ENCODE measurements around the gene PLIN5.
"Not testable (repeated sequence)": the region's sequence is repeated elsewhere in the genome, so short reads cannot be mapped to it uniquely, and the experiment has no call there.

Gene PLIN5

DNA sequence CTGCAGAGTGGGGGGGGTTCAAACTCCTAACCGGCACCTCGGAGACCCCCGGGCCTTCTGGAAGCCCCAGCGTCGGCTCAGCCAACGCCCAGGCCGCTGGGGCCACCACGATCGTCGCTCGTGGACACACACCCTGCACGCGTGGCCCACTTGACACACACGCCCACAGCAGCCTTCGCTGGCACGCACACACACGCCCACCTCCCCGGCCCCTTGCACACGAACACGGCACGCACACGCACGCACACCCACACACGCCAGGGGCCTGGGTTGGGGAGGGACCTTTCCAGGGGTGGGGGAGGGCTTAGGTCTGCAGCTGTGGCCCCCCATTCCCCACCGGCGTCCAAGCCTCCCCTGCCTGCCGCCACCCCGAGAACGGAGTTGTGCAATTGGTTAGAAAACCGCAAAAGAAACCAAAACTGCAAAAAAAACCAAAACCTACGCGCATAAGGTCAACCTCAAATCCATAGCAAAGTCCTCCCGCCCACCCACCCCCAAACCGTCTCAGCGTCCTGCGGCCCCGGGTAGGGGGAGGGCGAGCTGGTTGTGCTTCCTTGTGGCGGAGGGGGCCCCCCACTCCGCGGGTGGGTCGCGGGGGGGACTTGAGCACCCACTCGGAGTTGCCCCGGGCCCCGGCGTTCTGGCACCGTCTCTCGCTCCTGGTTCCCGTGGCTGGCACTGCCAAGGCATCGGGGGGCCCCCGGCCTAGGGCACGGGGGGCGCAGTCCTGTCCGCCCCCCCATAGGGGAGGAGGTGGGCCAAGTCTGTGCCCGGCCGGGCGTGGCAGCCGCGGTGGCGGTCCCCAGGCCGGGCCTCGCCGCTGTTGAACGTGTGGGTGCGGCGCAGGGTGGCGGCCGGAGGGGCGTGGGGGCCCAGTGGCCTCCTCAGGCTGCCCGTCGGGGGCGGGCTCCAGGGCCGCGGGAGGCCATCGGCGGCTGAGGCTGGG is 8.1 kb upstream of the PLIN5 start:
- no peak for DNase-seq

DNA sequence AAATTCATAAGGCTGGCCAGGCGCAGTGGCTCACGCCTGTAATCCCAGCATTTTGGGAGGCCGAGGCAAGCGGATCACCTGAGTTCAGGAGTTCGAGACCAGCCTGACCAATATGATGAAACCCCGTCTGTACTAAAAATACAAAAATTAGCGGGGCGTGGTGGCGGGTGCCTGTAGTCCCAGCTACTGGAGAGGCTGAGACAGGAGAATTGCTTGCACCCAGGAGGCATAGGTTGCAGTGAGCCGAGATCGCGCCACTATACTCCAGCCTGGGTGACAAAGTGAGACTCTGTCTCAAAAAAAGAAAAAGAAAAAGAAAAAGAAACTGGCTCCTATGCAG is 6.8 kb upstream of the PLIN5 start:
- DNase-seq: not testable (repeated sequence)

DNA sequence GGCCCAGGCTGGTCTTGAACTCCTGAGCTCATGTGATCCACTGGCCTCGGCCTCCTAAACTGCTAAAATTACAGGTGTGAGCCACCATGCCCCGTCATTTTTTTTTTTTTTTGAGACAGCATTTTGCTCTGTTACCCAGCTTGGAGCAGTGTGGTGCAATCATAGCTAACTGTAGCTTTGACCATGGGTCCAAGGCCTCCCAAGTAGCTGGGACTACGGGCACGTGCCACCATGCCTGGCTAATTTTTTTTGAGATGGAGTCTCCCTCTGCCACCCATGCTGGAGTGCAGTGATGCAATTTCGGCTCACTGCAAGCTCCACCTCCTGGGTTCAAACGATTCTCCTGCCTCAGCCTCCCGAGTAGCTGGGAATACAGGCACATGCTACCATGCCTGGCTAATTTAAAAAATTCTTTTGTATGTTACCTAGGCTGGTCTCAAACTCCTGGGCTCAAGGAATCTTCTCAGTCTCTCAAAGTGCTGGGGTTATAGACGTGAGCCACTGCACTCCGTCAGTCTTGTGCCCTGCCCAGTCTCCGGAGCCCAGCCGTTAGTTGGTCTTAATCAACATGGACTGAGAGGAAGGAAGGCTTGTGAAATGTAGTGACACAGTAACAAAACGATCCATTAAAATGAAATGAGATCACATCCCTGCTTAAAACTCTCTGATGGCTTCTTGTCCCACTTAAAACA is 6.2 kb upstream of the PLIN5 start:
- no peak for DNase-seq

DNA sequence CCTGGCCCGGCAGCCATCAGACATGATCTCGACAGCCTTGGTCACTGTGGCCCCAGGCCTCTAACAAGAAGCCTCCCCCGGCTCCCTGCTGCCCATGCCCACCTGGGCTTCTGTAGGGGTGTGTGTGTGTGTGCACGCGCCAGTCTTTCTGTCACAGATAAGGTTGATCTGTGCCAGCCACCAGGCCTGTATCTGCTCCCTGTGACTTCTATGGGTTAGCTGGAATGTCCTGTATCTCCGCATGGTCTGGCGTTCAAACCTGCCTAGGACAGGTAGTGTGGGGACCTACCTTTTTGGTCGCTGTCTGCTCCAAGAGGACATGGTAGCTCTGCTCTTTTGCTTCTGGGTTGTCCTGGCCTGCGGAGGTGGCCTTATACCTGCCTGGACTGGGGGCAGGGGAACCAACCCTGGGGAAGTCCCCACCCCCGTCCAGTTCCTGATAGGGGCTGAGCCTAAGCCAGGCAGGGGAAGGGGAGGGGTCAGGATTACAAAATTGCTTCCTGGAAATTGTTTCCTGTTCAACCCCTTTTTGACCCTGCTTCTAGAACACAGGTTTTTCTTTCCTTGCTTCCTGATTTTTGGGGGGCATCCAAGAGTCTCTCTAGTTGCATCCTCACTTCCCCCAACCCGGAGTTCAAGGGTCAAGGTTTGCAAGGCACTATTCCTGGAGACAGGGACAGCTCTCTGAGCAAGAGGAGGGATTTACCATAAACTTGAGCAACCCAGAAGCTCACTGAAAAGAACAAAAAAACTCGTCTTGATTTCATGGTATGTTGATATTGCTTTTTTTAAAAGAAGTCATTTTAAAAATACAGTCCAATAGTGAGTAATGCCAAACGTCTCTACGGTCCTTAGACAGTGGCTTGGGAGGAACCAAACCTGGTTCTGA is 4.9 kb upstream of the PLIN5 start, which contains the start of gene LRG1:
Gene LRG1 (minus strand): TSS at position 344 of the 889 bp plus-strand sequence. CDS start 23 bp downstream, at position 321.
- no peak for DNase-seq

DNA sequence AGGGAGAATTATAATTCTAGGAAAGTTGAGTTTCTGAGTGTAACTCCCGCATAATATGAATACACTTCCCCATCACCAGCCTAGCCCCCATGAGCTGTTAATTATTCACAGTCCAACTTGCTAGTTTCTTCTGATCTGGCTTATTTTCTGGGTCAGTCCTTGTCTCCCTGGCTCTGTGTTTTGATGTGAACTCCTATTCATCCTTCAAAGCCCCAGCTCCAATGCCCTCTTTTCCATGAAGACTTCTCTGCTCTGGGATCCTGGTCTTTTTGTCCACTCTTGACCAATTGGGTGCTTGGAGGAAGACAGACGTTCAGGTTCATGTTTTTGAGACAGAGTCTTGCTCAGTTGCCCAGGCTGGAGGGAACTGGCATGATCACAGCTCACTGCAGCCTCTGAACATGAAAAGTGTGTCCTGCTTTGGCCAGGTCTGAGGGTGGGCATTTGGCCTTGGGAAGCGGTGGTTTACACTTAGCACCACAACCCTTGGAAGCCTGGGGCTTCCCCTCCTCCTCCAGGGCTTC is 4.2 kb upstream of the PLIN5 start:
- DNase-seq: no peak

- DNase-seq: no peak
These were observed 3.6 kb upstream of the PLIN5 start for GRCh38 chr19:4538601-4538954.

DNA sequence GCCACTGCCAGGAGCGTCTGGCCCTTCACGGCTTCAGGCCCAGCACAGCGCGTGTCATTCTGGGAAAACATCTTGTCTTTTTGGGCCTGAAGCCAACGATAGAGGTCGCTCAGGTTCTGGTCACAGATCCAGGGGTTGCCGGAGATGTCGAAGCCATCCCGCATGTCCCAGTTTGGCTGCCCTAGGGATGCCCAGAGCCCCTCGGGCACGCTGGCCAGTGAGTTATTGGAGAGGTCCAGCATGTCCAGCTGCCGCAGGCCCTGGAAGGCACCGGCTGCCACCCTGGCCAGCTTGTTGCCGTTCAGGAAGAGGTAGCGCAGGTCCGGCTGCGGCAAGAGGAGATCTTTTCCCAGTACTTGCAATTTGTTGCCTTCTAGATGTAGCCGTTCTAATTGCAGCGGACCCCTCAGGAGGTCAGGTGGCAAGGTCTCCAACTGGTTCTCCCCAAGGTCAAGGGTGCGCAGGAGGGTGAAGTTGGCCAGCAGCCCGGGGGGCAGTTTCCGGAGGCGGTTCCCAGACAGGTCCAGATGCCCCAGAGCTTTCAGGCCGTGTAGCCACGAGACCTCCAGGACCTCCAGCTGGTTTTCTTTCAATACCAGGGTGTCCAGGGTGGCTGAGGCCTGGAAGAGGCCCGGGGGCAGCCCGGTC is 3.1 kb upstream of the PLIN5 start:
- no peak for DNase-seq

- no peak for DNase-seq
These were observed 1.8 kb upstream of the PLIN5 start for GRCh38 chr19:4536798-4537197.

DNA sequence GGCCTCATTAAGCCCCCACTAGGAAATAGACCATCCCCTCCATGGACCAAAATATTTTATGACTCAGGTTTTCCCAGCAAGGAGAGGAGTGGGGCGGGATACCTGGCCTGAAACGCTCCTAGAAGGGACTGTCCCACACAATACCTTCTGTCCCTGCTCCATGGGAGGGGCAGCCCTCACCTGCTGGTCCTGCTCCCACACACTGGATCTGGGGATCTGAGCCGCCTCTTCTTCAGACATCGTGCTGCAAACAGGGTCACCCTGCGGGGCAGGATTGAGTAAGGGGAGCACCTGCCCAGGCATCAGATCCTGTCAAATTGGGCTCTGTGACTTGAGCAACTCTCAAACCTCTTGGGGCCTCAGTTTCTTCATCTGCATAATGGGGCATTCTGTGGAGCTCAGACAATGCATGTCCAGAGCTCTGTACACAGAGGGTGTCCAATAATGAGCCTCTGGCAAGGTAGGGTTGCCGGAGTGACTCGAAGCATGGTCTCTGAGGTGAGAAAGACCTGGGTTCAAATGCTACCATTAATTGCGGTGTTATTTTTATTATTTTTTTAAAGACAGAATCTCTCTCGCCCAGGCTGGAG is 1.1 kb downstream of the PLIN5 start:
- DNase-seq: no peak

DNA sequence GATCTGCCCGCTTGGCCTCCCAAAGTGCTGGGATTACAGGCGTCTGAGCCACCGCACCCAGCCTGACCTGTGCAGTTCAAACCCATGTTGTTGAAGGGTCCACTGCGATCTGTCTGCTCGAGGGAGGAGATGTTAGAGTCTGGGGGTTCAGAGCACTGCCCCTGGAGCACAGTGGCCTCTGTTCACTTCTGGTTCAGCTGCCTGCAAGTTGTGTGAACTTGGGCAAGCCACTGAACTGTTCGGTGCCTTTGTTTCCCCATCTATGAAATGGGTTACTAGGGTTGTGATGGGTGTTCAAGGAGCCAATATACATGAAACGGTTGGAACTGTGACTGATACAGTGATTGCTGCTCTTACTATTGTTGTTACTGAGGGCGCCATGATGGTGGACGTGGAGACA is 1.7 kb downstream of the PLIN5 start:
- DNase-seq: no peak

- no peak for DNase-seq
These were observed 3.4 kb downstream of the PLIN5 start for GRCh38 chr19:4531562-4532165.

DNA sequence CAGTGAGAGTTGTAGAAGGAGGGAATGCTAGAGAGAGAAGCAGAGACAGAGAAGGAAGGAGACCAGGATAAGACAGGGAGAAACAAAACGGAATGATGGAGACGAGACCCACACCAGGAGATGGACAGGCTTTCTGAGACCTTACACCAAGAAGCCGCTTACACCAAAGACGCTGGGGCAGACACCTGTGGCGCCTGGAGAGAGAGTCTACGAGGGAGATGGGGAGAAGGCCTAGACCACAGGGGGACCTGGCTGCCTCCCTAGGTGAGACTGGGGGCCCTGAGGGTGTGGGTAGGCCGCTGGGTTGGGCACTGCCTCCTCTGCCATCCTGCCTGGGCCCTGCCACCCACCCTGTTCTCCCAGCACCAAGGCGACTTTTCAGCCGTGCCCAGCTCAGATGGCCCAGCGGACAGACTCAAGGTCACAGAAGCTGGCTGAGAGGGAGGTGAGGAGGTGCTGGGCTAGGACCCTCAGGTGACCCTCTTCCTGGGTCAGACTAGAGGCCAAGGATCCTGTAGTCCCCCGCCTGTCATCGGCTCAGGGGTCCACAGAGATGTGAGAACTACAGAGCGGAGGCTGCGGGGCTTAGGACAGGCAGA is 5.0 kb downstream of the PLIN5 start:
- DNase-seq: no peak

DNA sequence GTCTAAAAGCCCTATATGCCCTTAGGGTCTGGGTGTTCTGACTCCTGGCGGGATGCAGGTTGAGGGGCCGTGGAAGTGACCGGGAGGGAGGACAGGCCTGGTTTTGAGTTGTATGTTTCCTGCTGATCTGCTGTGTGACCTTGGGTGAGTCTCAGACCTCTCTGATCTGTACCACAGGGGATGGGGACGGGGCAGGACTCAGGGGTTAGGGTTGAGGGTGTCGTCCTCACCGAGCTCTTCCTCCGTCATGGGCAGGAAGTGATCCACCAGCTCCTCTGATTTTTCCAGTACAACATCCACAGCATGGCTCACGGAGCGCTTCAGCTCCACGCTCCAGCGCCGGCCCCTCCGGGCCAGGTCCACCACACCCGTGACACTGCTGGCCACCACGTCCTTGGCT is 6.2 kb downstream of the PLIN5 start:
- DNase-seq: no peak

- not testable (repeated sequence) for DNase-seq
These were observed 7.6 kb downstream of the PLIN5 start for GRCh38 chr19:4527377-4527776.

- no peak for DNase-seq
These were observed 9.4 kb downstream of the PLIN5 start for GRCh38 chr19:4525563-4526002.

- no peak for DNase-seq
These were observed 10.0 kb downstream of the PLIN5 start for GRCh38 chr19:4524808-4525562.

GRCh38 chr19:4523306-4524110 is 11.5 kb downstream of the PLIN5 start:
- DNase-seq: peak; percentile 41

GRCh38 chr19:4522291-4523002 is 12.6 kb downstream of the PLIN5 start:
- no peak for DNase-seq

GRCh38 chr19:4521888-4522242 is 13.2 kb downstream of the PLIN5 start:
- DNase-seq: no peak
